ENCODE data around the gene C8G.
A peak's percentile ranks its signal among the peaks of the same experiment; 100 is the strongest.

- TF ChIP-seq, protein P1, sequence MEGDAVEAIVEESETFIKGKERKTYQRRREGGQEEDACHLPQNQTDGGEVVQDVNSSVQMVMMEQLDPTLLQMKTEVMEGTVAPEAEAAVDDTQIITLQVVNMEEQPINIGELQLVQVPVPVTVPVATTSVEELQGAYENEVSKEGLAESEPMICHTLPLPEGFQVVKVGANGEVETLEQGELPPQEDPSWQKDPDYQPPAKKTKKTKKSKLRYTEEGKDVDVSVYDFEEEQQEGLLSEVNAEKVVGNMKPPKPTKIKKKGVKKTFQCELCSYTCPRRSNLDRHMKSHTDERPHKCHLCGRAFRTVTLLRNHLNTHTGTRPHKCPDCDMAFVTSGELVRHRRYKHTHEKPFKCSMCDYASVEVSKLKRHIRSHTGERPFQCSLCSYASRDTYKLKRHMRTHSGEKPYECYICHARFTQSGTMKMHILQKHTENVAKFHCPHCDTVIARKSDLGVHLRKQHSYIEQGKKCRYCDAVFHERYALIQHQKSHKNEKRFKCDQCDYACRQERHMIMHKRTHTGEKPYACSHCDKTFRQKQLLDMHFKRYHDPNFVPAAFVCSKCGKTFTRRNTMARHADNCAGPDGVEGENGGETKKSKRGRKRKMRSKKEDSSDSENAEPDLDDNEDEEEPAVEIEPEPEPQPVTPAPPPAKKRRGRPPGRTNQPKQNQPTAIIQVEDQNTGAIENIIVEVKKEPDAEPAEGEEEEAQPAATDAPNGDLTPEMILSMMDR (IDR thresholded peaks at IDR 0.05) = no peak
- peak in 1 of 2 donors; percentile 17 for TF ChIP-seq POLR2A (IDR thresholded peaks at IDR 0.05)
Measured at GRCh38 chr9:136944212-136944518, 878 bp upstream of the C8G start.
